Stimulated activated CD8-positive, alpha-beta memory T cell treated with anti-CD3 and anti-CD28 coated beads, Interleukin-2, amount 100 ng/mL, for 1 hour (primary cell): Measurements from ENCODE around the gene FARP2.
"Not testable (repeated sequence)": the region's sequence is repeated elsewhere in the genome, so short reads cannot be mapped to it uniquely, and the experiment has no call there.

Source experiments
- DNase-seq, 2 donors: peaks; one replicate each; pipeline ENCODE4 v3.0.0-alpha.2; 2020; ENCODE audit warnings: low read depth in 2 of 2

FARP2 gene

GRCh38 chr2:241410739-241411176 lies 54.7 kb downstream of the FARP2 start:
- no peak for DNase-seq

DNA sequence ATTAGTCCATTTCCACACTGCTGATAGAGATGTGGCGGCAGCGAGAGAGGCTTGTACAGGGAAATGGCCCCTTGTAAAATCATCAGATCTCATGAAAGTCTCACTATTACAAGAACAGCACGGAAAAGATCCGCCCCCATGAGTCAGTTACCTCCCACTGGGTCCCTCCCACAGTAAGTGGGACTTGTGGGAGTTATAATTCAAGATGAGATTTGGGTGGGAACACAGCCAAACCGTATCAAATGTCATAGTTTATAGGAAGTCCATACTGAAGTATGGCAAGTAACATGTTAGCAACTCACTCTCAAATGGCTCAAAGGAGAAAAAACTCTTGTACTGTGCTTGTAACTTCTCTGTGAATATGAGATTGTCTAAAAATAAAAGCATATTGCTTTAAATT lies 56.1 kb downstream of the FARP2 start:
- DNase-seq = no peak

DNA sequence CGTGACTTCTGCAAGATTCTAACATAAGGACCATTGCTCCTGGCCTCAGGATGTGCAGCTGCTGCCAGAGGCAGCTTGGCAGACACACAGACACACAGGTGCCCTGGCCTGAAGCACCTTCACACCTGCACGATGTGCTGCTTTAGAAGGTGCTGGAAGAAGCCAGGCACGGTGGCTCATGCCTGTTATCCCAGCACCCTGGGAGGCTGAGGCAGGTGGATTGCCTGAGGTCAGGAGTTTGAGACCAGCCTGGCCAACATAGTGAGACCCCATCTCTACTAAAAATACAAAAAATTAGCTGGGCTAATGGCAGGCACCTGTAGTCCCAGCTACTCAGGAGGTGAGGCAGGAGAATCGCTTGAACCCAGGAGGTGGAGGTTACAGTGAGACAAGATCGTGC lies 57.4 kb downstream of the FARP2 start:
- not testable (repeated sequence) for DNase-seq

DNA sequence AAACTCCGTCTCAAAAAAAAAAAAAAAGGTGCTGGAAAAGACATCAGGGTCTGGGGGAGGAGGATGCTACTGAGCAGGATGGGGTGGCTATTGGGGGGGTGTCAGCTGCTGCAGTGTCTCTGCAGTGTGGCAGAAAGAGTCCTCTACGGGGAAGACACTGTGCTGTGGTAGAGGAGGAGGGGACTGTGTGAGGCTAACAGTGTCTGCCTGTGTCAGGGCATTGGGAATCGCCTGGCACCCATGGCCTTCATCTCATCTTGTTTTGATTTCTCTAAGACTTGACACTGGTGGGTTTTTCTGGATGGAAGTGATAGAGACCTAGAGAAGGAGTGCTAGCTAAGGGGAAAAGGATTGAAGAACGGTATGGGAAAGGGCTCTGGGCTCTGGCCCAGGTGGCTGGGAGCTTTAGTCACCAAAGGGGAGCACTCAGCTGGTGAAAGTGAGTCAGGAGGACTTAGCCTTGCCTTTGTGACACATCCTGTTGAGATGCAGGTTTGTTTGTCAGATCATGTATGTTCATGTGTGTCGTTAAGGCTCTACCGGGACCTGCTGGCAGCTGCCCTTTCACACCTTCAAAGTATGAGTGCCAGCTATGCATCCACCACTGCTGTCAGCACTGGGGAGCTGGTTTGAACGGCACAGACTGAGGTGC lies 58.0 kb downstream of the FARP2 start:
- DNase-seq = no peak

- no peak for DNase-seq
These were observed 59.1 kb downstream of the FARP2 start for GRCh38 chr2:241415196-241415595.

DNA sequence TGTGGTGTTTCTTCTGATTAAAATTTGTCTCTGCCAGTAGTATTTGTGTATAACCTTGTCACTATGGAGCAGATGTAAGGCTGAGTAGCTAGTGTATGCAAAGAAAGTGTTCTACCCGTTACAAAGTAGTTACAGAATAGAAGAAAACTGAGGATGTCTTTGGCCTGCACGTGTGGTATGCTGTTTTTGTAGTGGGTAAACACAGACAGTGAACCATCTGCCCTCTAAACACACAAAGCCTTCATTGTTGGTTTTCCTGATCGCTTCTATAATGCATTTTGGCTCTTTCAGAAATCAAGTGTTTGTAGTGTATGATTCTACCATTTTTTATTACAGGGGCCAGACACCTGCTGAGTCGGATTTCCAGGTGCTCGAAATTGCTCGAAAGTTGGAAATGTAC lies 61.5 kb downstream of the FARP2 start:
- no peak for DNase-seq

DNA sequence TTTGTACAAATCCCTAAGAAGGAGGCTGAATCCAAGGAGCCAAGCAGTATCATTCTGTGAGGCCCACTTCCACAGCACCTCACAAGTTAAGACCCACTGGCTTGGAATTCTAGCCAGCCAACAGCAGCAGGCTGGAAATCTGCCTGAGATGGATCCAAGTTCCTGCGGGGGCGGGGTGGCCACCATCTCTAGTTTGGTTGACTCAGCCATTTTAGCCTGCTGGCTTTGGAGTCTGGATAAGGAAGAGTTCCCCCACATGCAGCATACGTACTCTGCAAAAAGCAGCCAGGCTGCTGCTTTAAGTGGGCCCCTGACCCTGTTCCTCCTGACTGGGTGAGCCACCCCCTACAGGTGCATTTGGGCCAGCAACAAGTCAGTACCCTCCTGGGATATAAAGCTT lies 65.2 kb downstream of the FARP2 start:
- DNase-seq = no peak

DNA sequence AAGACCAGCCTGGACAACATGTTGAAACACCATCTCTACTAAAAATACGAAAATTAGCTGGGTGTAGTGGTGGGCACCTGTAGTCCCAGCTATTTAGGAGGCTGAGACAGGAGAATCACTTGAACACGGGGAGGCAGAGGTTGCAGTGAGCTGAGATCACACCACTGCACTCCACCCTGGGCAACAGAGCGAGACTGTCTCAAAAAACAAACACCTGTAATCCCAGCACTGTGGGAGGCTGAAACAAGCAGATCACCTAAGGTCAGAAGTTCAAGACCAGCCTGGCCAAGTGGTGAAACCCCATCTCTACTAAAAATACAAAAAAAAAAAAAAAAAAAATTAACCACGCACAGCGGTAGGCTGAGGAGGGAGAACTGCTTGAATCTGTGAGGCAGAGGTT lies 65.9 kb downstream of the FARP2 start:
- DNase-seq = not testable (repeated sequence)

GRCh38 chr2:241422350-241422749 lies 66.3 kb downstream of the FARP2 start:
- DNase-seq = no peak

GRCh38 chr2:241423489-241423888 lies 67.4 kb downstream of the FARP2 start:
- DNase-seq = not testable (repeated sequence)

DNA sequence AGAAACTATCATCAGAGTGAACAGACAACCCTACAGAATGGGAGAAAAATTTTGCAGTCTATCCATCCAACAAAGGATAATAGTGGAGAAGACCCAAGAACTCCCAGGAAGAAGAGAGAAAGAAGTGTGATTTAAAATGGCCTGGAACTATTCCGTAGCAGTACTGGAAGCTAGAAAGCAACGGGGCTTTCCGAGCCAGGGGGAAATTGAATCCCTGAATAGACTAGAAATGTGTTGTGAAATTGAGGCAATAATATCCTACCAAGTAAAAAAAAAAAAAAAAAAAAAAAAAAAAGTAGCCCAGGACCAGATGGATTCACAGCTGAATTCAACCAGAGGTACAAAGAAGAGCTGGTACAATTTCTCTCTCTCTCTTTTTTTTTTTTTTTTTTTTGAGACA lies 69.3 kb downstream of the FARP2 start:
- no peak for DNase-seq

GRCh38 chr2:241430178-241430577 lies 74.1 kb downstream of the FARP2 start:
- no peak for DNase-seq

DNA sequence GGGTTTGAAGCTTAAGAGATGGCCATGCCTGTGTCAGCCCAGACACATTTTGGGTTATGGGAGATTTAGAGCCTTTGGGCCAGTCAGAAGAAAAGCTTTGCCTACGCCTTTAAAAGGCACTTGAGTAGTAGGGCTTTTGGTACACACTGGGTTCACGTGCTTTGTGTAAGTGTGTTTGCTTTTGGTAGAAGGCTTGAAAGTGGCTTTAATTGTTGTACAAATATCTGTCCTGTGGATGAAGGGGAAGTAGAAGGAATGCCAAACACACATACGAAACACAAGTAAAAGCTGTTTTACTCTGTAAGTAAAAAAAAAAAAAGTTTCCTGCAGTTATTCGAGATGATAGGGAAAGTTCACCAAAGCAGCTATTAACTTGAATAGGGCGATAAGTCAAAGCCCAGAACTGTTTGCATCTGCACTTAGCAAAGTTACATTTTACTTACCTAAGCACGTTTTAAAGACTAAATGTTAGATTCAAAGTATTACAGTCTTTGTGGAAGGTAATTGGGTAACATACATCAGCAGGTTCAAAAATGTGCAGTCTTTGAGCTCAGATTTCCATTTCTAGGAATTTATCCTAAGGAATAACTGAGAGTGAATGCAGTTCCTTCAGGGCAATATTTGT lies 76.9 kb downstream of the FARP2 start:
- DNase-seq = no peak

GRCh38 chr2:241437179-241437578 lies 81.1 kb downstream of the FARP2 start:
- DNase-seq = no peak

DNA sequence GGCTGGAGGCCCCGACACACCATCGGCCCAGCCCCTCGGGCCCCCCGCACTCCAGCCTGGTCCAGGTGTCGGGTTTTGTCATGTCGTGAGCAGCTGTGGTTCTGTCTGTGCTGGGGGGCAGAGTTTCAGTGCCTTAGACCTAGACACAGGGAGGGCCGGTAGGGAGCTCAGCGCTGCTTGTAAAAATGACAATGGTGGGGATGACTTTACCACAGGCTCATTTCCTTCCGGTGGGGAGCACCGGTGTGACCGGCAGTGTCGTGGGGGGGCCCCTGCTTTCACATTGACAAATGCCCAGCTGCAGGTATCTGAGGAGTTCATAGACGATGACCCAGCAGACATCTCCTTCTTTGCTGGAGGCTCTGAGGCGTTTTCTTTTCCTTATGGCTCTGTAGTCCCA lies 85.4 kb downstream of the FARP2 start:
- no peak for DNase-seq

DNA sequence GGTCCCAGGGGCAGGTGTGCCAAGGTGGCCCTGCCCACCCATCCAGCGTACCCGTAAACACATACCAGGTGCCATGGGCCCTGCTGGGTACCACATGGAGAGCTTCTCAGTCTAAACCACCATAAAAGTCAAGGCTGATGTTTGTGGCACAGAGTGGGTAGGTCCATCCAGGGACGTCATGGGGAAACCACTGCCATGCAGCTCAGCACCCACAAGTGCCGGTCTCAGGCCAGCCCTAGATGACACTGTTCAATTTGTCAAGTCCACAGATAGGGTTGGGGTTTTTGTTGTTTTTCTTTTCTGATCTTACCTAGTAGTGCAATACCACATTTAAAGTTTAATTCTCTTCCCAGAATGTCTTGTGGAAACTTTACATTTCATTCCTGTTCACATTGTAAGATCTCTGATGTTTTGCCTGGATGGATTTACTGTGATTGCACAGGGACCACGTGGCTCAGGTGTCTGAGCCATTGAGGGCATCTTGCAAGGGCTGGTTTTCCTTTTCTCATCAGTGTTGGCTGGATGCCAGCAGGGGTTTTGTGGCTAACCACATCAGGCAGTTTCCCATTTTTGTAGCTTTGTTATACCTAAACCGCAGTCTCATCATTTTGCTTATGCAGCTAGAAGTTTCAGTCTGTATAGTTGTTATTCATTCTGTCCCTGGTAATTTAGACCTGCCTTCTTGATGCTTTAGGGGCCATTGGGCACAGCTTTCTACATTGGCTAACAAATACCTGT lies 87.6 kb downstream of the FARP2 start:
- DNase-seq = peak; percentile 80 to 82

DNA sequence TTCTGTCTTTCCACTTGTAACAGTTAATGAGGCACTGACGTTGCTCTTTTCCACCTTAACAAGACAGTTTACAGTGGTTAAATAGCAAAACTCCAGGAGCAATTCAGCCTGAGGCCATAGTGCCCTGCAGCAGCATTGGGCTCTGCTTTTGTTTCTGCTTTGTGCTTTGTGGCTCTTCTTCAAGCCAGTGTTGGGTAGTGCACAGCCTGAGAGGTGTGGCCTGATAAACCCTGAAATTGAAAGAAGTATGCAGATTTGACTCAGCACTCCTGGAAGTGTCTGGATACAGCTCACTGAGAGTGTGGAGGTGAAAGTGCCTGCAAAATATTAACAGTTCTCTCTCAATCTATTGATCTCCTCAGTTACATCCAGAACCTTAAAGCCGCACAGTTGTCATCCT lies 89.3 kb downstream of the FARP2 start:
- DNase-seq = no peak

GRCh38 chr2:241450092-241450491 lies 94.0 kb downstream of the FARP2 start:
- DNase-seq = not testable (repeated sequence)

GRCh38 chr2:241451840-241452506 lies 95.9 kb downstream of the FARP2 start:
- no peak for DNase-seq

GRCh38 chr2:241453919-241454318 lies 97.8 kb downstream of the FARP2 start:
- not testable (repeated sequence) for DNase-seq

- no peak for DNase-seq
These were observed 98.9 kb downstream of the FARP2 start for GRCh38 chr2:241454837-241455485.

GRCh38 chr2:241456546-241456945 lies 100.5 kb downstream of the FARP2 start:
- DNase-seq = no peak
